GM18861 (cell line): ENCODE results near the gene SPON1.

Source experiments
- ATAC-seq: cut with Tn5 transposase; IDR thresholded peaks from one replicate; pipeline ENCODE4 v1.9.1; 2021; ENCODE audit not compliant: unreplicated experiment

Gene SPON1

GRCh38 chr11:13942971-13943381, 19.5 kb upstream of the SPON1 start:
- no peak for ATAC-seq

GRCh38 chr11:13944016-13944415, 18.5 kb upstream of the SPON1 start:
- ATAC-seq: no peak

GRCh38 chr11:13944911-13945425, 17.6 kb upstream of the SPON1 start:
- no peak for ATAC-seq

GRCh38 chr11:13947379-13947778, 15.1 kb upstream of the SPON1 start:
- ATAC-seq: no peak

- ATAC-seq: no peak
These were observed 12.6 kb upstream of the SPON1 start for GRCh38 chr11:13949876-13950275.

- ATAC-seq: no peak
These were observed 10.3 kb upstream of the SPON1 start for GRCh38 chr11:13952221-13952620.

GRCh38 chr11:13952668-13953067, 9.9 kb upstream of the SPON1 start:
- ATAC-seq: no peak

- ATAC-seq: no peak
These were observed 7.9 kb upstream of the SPON1 start for GRCh38 chr11:13954591-13954990.

- no peak for ATAC-seq
These were observed 6.5 kb upstream of the SPON1 start for GRCh38 chr11:13955971-13956421.

- no peak for ATAC-seq
These were observed 5.5 kb upstream of the SPON1 start for GRCh38 chr11:13956988-13957387.

- no peak for ATAC-seq
These were observed 3.7 kb upstream of the SPON1 start for GRCh38 chr11:13958641-13959400.

GRCh38 chr11:13962198-13962561, 343 bp upstream of the SPON1 start:
- ATAC-seq: no peak

- ATAC-seq: no peak
These were observed 836 bp downstream of the SPON1 start for GRCh38 chr11:13963169-13963948.

GRCh38 chr11:13963949-13964770, 1.6 kb downstream of the SPON1 start:
- ATAC-seq: no peak

- no peak for ATAC-seq
These were observed 2.2 kb downstream of the SPON1 start for GRCh38 chr11:13964771-13965074.

- no peak for ATAC-seq
These were observed 2.8 kb downstream of the SPON1 start for GRCh38 chr11:13965337-13965736.

- no peak for ATAC-seq
These were observed 3.5 kb downstream of the SPON1 start for GRCh38 chr11:13966013-13966412.

GRCh38 chr11:13966486-13966885, 4.0 kb downstream of the SPON1 start:
- ATAC-seq: no peak

GRCh38 chr11:13970986-13971385, 8.5 kb downstream of the SPON1 start:
- ATAC-seq: no peak

- ATAC-seq: no peak
These were observed 9.8 kb downstream of the SPON1 start for GRCh38 chr11:13972043-13972910.

GRCh38 chr11:13972944-13973343, 10.4 kb downstream of the SPON1 start:
- ATAC-seq: no peak
